Posterior cingulate gyrus (tissue), 11 donors: Measurements from ENCODE around the gene SYTL3.
A peak's percentile ranks its signal among the peaks of the same experiment; 100 is the strongest.

Experiments used
- DNase-seq, 10 donors: peaks; one replicate each; pipeline versions ENCODE4 v3.0.0 to v3.0.0-alpha.2; 2020 to 2021; ENCODE audit warnings: mixed read lengths in 3 of 10
- intact Hi-C: fragments of 100-400 bp; cut with DNase I; formaldehyde crosslinking; loops from one replicate; pipeline ENCODE4 v1.15.1; 2023

The SYTL3 gene

DNA sequence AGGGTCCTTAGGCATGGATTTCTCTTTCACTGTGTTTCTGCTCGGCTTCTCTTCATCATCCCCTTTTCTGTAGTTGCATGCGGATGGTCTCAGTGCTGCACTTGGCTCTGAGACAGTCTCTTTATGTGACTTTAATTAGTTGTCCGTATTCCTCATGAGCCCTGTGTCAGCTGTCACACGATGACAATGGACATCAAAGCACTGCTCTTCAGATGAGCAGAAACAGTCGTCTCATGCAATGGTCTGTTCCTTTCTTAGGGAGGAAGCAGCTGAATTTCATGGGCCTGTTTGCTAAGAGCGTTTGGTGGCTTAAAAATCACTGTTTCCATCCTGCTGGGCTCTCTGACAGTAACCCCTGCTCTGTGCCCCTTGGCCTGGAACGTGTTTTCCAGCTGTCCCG is 64.9 kb downstream of the SYTL3 start:
- no peak for DNase-seq
- intact Hi-C loops = loop anchor here (5.0 kb wide), 1 partner anchor 98 kb away; no protein-coding TSS in a partner anchor

DNA sequence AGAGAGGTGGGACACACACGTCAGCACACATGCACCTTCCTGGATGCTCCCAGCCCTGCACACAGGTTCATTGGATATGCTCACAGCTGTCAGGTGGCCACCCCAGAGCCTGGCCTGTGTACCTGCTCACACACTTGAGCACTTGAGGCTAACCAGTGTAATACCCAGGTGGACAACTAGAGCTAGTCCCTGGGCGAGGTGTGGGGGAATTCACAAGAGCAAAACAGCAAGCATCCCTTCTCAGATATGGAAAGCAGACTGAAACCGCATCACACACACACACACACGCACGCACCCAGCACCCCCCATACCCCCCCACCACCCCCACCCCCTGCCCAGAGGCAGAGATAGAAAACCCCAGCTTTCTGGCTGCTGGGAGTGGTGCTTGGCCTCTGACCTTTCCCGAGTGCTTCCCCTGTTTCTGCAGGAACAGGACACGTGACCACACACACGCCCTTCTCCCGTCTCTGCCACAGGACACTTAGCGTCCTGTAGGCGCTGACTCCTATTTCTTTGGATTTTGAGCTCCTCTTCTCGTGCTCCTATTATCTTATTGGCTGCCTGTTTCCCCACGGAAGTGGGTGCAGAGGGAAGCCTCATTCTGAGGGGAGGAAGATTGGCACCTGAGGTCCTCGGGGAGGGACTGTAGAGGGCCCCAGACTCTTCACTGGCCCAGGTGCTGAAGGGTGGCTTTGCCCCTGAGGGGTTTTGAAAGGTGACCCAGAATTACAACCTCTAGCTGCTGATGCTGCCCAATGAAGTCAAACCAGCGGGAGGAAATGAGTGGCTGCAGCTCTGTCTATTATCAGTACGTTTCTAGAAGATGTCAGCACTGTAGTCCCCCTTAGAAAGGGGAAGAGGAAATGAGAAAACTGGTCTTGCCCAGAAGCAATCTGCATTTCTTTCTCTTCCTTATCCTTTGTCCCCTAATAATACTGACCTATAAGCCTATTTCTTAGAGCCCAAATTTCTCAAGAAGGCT is 65.8 kb downstream of the SYTL3 start:
- DNase-seq = no peak
- intact Hi-C loops = loop anchor here (5.0 kb wide), 1 partner anchor 97 kb away; no protein-coding TSS in a partner anchor

DNA sequence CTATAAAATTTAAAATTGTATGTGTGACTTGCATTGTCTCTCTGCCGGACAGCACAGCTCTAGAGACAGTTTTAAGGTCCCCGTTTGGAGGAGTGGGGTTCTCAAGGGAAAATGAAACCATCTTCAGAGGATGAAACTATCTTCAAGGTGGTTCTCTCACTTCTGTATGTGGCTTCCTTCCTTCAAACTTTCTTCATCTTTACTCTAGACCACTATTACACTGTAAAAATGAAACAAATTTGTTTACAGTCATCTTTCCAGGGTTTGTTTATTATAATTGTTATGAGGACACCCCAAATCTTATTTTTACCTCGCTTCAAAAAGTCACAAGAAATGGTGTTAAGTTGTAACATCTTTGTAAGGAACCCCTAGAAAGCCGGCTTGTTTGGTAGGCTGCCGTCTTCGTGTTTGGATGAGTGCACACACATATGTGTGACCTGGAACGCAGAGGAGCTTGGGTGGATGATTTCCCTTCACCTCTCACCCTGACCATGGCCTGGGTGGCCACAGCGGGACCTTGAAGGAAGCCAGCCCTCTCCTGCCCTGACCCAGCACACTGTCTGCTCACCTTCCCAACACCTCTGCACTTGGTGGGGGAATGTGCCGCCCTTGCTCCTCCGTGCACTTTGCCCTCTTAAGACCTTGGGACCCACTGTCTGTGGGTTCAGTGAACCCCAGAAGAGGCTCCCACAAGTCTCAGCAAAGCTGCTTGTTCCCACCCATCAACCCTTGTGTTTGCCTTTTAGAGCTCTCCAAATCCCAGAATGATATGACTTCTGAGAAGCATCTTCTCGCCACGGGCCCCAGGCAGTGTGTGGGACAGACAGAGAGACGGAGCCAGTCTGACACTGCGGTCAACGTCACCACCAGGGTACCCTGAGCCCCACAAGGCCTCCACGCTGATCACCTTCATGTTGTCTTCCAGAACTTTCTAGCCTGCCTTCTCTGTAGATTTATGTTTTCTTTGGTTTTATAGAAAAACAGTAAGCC is 67.8 kb downstream of the SYTL3 start:
- DNase-seq = no peak
- intact Hi-C loops = loop anchor here (5.0 kb wide), 1 partner anchor 95 kb away; no protein-coding TSS in a partner anchor

DNA sequence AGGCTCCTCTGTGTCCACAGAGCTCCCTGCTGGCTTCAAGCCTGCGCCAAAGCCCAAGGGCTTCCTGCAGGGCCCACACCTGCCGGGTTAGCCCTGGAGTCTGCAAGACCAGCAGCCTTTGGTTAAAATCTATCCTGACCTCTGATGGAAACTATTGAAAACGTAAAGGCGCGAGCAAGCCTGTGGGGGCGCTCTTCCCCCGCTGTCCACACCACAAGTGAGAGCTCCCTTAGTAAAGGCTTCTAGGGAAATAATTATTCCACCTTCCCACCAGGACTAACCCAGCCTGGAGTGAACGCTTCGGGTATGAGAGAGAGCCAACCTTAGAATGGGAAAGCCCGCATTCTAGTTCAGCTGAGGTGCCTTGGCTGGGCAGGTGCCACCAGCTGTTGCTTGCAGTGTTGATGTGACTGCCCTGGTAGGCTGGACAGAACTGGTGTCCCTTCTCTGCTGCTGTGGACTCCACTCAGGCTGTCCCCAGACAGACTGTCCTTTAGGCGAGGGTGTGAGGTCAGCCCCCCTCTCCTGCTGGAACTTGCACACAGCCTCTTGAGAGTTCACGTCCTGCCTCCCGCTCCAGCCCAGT is 68.7 kb downstream of the SYTL3 start:
- DNase-seq = peak in 1 of 10 donors; percentile 37
- intact Hi-C loops = loop anchor here (5.0 kb wide), 1 partner anchor 94 kb away; no protein-coding TSS in a partner anchor

DNA sequence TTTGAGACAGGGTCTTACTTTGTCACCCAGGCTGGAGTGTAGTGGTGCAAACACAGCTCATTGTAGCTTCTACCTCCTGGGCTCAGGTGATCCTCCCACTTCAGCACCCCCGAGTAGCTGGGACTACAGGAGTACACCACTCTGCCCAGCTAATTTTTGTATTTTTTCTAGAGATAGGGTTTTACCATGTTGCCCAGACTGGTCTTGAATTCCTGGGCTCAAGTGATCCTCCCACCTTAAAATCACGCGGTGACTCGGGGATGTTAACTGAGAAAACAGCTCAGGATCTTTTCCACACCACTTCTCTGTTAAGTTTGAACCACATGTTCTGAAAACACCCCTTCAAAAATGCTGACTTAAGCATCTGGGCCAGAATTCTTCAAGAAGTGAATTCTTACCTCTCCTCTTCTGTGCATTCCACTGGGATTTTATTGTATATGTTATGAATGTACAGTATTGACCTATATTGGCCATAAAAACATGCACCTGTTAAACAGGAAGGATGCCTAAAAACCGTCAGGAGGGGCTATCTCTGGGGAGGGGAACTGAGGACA is 72.4 kb downstream of the SYTL3 start:
- intact Hi-C loops = no loop called here

DNA sequence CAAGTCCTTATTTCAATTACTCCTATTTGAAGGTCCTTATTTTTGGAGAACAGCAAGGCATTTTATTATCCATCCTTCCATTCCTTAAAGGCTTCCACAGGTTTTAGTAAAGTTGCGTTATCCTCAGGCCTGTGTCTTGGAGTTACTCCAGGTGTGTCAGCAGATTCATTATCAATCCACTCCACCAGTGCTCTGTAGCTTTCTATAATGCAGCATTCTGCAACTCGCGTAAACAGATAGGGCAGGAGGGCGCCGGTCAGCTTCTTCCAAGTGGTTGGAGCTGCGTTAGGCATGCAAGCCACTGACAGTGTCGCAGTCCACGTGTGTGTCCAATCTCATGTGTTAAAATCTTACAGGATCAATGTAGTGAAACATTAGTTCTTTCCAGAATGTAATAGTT is 75.8 kb downstream of the SYTL3 start:
- intact Hi-C loops = no loop called here
- no peak for DNase-seq

More for the DNA sequence above, 72.4 kb downstream of the SYTL3 start:
- no peak for DNase-seq

DNA sequence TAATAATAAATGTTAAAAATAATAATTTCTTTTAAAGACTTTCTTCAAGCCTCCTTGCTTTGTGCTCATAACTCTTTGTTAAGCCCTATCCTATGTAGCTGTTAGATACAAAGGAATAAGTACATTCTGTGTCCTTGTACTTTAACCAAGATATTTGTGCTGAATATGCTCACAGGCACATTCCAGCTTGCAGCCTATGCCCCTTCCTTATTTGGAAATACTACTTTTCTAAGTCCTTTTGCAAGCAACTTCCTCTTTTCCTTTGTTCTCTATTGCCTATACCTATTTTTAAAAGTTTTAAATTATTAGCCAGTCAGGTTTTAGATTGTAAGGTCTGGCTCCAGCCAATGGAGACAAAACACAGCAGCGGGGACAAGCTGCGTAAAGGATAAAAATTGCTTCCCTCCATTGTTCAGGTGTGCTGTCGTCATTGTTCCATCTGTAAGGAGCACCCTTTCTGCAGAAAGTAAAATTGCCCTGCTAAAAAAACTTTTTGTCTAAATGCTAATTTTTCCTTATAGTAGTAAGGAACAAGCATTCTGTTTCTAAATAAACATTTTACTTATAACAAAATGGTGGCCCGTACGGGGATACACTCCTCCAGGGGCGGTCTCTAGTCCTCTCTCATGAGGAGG is 80.2 kb downstream of the SYTL3 start:
- intact Hi-C loops = no loop called here
- no peak for DNase-seq

DNA sequence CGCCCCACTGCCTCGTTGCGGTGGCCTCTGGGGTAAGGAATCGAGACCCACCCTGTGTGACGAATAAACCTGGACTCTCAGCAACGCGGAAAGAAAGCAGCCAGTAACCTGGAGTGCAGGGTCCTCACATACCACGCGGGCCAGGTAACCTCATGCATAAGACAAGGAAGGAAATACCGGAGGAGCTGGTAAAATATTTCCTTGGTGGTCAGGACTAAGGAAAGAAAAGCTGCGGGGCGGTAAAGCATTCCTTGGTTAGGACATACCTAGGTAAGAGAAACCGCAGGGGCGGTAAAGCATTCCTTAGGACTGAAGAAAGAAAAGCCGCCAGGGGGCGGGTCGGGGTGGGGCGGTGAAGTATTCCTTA is 80.7 kb downstream of the SYTL3 start:
- intact Hi-C loops = no loop called here
- DNase-seq = no peak

DNA sequence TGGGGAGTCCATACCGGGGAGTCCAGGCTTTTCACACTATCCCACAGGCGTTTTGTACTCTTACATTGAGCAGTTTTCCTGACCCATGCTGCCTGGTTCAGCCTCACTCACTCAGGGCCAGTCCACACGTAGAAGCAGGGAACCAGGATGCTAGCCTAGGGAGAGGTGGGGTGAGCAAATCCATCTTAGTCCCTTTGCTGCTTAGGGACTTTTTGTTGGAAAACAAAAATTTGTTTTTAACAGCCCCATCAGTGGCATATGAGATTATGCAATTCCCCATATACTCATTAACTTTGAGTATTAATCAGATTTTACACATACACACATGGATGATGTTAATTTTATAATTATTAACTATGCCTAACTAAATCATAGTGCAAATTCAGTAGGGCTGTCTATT is 85.2 kb downstream of the SYTL3 start:
- intact Hi-C loops = no loop called here
- DNase-seq = no peak

DNA sequence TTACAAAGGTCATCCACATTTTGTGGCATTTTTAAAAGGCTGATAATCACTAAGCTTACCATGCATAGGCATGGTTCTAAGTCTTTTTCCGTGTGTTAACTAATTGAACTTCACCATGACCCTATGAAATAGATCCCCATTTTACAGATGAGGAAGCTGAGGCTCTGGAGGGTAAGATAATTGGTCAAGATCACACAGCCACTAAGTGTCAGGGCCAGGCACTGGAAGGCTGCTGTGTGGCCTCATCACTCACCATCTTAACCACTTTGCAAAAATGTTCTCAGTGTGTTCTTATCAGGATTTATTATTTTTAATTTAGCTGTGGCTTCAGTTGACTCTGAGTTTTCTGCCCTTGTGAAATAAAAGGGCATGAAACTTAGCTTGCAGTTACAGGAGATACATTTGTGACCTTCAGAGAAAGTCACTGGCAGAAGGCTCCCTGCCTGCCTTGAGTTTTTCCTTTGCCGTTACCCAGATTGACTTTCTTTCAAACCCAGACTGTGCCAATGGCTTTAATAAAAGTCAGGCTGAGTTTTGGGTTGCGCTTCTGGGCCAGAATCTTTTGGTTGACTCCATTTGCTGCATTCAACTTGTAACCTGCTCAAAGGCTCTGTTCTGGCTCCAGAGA is 87.3 kb downstream of the SYTL3 start:
- DNase-seq = no peak
- intact Hi-C loops = no loop called here

DNA sequence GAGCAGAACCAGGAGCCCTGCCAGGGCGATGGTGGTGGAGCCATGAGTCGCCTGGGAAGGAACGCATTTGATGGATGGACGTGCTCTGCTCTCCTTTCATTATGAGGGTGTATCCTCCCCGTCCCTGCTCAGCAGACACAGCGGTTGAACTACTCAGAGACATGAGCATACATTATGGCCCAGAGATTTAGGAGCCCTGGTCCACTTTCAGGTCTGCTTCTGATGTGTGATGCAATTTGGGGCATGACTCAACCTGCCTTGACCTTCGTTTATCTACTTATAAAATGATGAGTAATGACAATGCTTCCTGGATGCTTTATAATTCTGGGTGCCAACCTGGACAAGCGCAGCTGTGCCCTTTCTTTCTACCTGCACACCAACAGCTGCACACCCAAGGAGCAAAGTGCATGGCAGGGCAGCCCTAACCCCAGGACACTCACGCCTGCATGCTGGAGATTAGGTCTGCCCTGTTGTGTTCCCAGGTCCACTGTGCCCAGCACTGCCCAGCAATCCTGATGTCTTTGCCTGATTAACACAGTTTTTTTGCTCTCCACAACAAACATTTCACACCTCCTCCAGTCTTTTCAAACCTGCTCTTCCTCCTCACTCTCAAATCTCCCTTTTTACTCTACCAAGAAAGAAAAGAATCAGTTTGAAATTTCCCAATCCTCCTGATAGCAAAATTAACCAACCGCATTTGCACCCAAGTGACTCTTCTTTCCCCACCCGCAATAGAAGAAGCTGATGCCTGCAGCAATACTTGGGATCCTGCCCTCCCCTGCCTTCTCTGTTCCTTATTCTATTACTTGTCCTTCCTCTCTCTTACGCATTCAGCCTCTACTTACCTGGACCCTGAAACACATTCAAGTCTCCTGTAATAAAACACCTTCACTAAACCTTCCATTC is 88.1 kb downstream of the SYTL3 start:
- intact Hi-C loops = no loop called here
- DNase-seq = no peak

DNA sequence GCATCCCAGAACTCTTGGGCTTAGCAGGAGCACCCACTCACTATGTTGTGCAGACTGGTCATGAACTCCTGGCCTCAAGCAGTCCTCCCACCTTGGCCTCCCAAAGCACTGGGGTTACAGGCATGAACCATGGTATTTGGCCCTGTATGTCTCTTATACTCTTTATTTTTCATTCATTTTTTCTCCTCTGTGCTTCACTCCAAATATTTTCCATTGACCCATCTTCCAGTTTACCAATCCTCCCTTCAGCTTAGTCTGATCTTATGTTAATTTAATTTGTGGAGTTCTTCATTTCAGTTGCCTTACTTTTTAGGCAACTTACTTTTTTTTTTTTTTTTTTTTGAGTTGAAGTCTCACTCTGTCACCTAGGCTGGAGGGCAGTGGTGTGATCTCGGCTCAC is 89.8 kb downstream of the SYTL3 start:
- DNase-seq = no peak
- intact Hi-C loops = no loop called here

DNA sequence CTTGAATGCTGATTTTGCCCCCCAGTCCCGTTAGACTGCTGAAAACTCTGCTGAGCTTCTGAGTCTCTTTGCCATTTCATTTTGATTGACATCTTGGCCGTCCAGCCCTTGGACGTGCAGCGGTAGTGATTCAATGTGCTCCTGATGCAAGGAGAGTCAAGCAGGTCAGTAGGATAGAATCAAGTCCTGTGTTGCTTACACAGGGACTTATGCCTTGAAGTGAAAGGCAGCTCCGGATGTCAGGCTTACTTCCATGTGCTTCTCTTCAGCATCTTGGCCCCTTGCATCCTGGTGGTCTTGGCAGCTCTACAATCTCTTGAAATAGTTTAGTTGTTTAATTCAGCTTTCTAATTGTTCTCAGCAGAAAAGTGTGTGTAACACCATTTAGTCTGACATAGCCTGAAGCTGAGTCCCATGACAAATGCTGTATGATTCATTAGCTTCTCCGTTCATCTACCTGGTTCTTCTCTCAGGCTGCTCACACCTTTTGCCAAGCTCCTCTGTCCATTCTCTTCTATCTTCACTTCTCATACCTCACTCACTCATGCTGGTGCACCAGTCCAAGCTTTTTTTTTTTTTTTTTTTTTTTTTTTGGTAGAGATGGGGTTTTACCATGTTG is 93.3 kb downstream of the SYTL3 start:
- intact Hi-C loops = no loop called here

DNA sequence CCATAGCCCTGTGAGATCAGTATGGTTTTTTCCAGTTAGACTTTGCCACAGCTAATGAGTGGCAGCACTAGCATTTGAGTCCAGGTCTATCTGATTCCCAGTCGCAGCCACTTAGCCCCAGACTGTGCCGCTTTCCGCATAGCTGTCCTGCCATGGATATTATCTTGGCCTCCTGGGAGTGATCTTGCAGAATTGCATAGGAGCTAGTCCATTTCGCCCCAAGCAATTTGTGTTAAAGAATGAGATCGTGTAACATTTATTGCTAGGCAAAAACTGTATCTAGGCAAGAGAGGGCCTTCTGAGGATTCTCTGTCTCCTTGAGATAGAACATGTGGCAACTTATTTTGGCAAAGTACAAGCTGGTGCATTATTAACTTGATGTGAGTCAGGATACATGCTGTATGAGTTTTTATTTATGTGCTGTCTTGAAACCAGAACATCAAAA is 95.2 kb downstream of the SYTL3 start:
- DNase-seq = no peak
- intact Hi-C loops = no loop called here

More for the DNA sequence above, 93.3 kb downstream of the SYTL3 start:
- DNase-seq = no peak

DNA sequence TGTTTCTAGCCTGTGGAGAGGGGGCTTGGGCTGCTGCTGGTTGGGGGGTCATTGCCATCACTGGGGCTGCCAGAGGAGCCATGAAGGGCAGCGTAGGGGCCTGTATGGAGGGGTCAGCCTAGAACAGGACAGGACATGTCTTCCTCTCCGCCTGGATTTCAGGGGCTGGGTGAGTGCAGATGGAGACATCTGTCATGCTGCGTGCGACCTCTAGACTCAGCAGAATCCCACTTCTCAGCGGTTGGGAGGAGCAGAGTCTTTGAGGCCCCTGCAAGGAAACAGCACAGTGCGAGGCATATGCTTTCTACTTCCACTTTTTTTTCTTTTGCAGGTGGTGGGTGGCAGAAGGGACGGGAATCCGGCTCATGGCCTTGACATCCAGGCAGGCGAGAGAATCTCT is 101.4 kb downstream of the SYTL3 start:
- peak in 2 of 10 donors; percentile 13 to 15 for DNase-seq
- intact Hi-C loops = loop anchor here (10.0 kb wide), 1 partner anchor 64 kb away; the partner anchor contains the start of gene EZR

DNA sequence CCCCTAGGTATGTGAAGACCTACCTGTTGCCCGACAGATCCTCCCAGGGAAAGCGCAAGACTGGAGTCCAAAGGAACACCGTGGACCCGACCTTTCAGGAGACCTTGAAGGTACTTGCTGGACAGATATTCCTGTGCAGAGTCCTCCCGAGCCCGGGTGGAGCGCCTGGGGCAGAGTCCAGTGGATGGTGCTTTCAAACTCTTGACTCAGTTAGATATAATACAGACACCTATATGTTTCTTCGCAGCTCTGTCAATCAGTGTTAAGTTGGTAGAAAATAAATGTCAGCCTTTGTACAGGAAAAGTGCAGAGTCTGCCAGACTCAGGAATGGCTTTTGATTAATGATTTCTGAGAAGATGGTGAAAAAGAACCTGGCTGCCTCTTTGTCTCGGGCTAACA is 102.1 kb downstream of the SYTL3 start:
- intact Hi-C loops = loop anchor here (10.0 kb wide), 1 partner anchor 63 kb away; the partner anchor contains the start of gene EZR
- DNase-seq = peak in 2 of 10 donors; percentile 52 to 59

DNA sequence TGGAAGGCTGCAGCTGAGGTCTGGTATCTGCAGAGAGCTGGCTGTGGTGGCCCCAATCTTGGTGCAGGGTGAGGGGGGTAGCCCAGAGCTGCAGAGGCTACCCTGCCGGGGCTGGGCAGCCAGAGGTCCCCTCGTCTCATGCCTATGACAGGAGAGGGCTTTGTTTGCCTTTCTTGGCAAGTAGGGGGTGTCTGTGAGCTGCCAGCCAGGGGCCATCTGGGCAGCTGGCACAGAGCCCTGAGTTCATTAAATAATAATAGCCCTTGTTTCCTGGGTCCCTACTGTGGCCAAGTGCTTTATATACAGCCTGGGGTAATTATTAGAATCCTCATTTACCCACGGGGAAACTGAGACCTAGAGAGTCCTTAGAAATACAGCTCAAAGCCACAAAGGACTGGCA is 102.8 kb downstream of the SYTL3 start:
- peak; percentile 72 to 98 (median 80) for DNase-seq
- intact Hi-C loops = loop anchor here (10.0 kb wide), 1 partner anchor 62 kb away; the partner anchor contains the start of gene EZR
